Measurements from ENCODE around the gene EQTN. TPM values are rescaled to one million over a fixed set of nuclear protein-coding genes. Genes with fewer than 3 reads are reported as not detected.

Gene EQTN
- total and polyA plus RNA-seq, 10 of the 15 experiments (the other 5 are each of a cell fraction or from before 2014, with no cell fraction given) = not detected

DNA sequence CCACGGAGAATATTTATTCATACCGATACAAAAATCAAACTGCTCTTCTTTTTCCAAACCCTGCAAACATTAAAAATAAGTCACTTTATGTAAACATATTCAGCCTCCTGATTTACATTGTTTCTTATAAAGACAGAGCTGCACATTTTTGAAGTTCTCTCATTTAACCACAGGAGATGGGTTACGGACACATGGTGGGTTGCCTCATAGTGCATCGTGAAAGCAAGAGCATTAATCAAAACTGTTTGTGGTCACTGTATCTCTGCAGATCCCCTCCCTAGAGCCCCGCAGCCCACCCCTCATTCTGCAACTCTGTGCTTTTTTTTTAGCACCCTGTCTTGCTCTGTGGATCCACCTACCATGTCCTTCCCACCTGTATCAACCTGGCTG is 43.3 kb upstream of the EQTN start (continued):
- TF ChIP-seq, protein P1, sequence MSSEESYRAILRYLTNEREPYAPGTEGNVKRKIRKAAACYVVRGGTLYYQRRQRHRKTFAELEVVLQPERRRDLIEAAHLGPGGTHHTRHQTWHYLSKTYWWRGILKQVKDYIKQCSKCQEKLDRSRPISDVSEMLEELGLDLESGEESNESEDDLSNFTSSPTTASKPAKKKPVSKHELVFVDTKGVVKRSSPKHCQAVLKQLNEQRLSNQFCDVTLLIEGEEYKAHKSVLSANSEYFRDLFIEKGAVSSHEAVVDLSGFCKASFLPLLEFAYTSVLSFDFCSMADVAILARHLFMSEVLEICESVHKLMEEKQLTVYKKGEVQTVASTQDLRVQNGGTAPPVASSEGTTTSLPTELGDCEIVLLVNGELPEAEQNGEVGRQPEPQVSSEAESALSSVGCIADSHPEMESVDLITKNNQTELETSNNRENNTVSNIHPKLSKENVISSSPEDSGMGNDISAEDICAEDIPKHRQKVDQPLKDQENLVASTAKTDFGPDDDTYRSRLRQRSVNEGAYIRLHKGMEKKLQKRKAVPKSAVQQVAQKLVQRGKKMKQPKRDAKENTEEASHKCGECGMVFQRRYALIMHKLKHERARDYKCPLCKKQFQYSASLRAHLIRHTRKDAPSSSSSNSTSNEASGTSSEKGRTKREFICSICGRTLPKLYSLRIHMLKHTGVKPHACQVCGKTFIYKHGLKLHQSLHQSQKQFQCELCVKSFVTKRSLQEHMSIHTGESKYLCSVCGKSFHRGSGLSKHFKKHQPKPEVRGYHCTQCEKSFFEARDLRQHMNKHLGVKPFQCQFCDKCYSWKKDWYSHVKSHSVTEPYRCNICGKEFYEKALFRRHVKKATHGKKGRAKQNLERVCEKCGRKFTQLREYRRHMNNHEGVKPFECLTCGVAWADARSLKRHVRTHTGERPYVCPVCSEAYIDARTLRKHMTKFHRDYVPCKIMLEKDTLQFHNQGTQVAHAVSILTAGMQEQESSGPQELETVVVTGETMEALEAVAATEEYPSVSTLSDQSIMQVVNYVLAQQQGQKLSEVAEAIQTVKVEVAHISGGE (CRISPR knock-in tag; IDR thresholded peaks at IDR 0.05) = no peak
- TF ChIP-seq, protein P2, sequence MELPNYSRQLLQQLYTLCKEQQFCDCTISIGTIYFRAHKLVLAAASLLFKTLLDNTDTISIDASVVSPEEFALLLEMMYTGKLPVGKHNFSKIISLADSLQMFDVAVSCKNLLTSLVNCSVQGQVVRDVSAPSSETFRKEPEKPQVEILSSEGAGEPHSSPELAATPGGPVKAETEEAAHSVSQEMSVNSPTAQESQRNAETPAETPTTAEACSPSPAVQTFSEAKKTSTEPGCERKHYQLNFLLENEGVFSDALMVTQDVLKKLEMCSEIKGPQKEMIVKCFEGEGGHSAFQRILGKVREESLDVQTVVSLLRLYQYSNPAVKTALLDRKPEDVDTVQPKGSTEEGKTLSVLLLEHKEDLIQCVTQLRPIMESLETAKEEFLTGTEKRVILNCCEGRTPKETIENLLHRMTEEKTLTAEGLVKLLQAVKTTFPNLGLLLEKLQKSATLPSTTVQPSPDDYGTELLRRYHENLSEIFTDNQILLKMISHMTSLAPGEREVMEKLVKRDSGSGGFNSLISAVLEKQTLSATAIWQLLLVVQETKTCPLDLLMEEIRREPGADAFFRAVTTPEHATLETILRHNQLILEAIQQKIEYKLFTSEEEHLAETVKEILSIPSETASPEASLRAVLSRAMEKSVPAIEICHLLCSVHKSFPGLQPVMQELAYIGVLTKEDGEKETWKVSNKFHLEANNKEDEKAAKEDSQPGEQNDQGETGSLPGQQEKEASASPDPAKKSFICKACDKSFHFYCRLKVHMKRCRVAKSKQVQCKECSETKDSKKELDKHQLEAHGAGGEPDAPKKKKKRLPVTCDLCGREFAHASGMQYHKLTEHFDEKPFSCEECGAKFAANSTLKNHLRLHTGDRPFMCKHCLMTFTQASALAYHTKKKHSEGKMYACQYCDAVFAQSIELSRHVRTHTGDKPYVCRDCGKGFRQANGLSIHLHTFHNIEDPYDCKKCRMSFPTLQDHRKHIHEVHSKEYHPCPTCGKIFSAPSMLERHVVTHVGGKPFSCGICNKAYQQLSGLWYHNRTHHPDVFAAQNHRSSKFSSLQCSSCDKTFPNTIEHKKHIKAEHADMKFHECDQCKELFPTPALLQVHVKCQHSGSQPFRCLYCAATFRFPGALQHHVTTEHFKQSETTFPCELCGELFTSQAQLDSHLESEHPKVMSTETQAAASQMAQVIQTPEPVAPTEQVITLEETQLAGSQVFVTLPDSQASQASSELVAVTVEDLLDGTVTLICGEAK (IDR thresholded peaks at IDR 0.05; ENCODE audit: borderline replicate concordance) = no peak
- no peak for TF ChIP-seq POLR2AphosphoS2 (IDR thresholded peaks at IDR 0.05; ENCODE audit: low read depth, low read length)
- no peak for TF ChIP-seq SUPT20H (IDR thresholded peaks at IDR 0.05; ENCODE audit: borderline replicate concordance, control insufficient read depth, low read depth, low read length)
- no peak for TF ChIP-seq ZSCAN29 (IDR thresholded peaks at IDR 0.05)
